K562 (cell line): ENCODE data around the gene GPATCH4. TPM values are rescaled to one million over a fixed set of nuclear protein-coding genes. Genes with fewer than 3 reads are reported as not detected.

Experiments used
- CBX8 ChIP-seq: fragments of 200-600 bp; sonication (generic); IDR thresholded peaks from 2 replicates; pipeline ENCODE4 v1.6.1; 2012; ENCODE audit warnings: borderline replicate concordance, mixed run types, low read depth, mild to moderate bottlenecking, moderate library complexity, mixed read lengths, low read length, control low read depth, inconsistent platforms; ENCODE audit not compliant: poor library complexity, severe bottlenecking; ENCODE audit errors: extremely low read depth
- CREB3L1 ChIP-seq: fragments of 450-650 bp; IDR thresholded peaks from 2 replicates; pipeline ENCODE4 v1.6.1; 2014; ENCODE audit warnings: low read depth, mild to moderate bottlenecking, moderate library complexity, borderline replicate concordance
- E2F5 ChIP-seq: sonication (generic); formaldehyde crosslinking; IDR thresholded peaks from 2 replicates; pipeline ENCODE4 v1.8.0; 2022; ENCODE audit warnings: mild to moderate bottlenecking, missing genetic modification reagents
- PREB ChIP-seq: sonication (generic); formaldehyde crosslinking; IDR thresholded peaks from 2 replicates; pipeline ENCODE4 v1.8.1; 2023; ENCODE audit warnings: mild to moderate bottlenecking, missing genetic modification reagents
- SNAPC5 ChIP-seq: fragments of 250-450 bp; sonication (Bioruptor Pico); IDR thresholded peaks from 2 replicates; pipeline ENCODE4 v1.8.0; 2021; ENCODE audit warnings: moderate library complexity, mild to moderate bottlenecking, inconsistent platforms
- ZBTB26 ChIP-seq: fragments of 450-650 bp; formaldehyde crosslinking; IDR thresholded peaks from 2 replicates; pipeline ENCODE4 v1.4.0; 2022; ENCODE audit warnings: missing genetic modification characterization
- ZNF280B ChIP-seq: fragments of 250-450 bp; sonication (Bioruptor Pico); IDR thresholded peaks from 2 replicates; pipeline ENCODE4 v1.5.1; 2021; ENCODE audit warnings: mild to moderate bottlenecking
- ZNF347 ChIP-seq: fragments of 450-650 bp; formaldehyde crosslinking; IDR thresholded peaks from 2 replicates; pipeline ENCODE4 v1.4.0; 2020; ENCODE audit warnings: low read depth, mild to moderate bottlenecking, moderate library complexity
- ZNF407 ChIP-seq: fragments of 450-650 bp; IDR thresholded peaks from 2 replicates; pipeline ENCODE4 v1.6.1; 2016; ENCODE audit warnings: low read depth
- polyA plus RNA-seq, 8 experiments: library from polyadenylated mRNA; depleted of rRNA in 4 of 8; stranded (reverse) in 5 of 8; unstranded in 3 of 8; fragments of >200 nt; fragmentation: Nextera tagmentation in 2 of 8; fragmentation: Illumina TruSeq in 1 of 8; extraction: Ambion mirVana in 2 of 8; extraction: Trizol in 1 of 8; gene quantifications; 2 replicates each; pipeline versions ENCODE4 v1.2.1 to v1.2.3, GENCODE V29; 2011 to 2014; ENCODE audit warnings: inconsistent platforms in 1 of 8, missing spikeins in 1 of 8
- total RNA-seq, 7 experiments: library from RNA; depleted of rRNA in 6 of 7; stranded (reverse); fragments of >200 nt in 6 of 7; fragmentation: Illumina TruSeq in 2 of 7; extraction: Trizol in 2 of 7; gene quantifications; 2 replicates each; pipeline versions ENCODE4 v1.2.1 to v1.2.3, GENCODE V29; 2011 to 2021; ENCODE audit warnings: low replicate concordance in 1 of 7

The GPATCH4 gene
- total and polyA plus RNA-seq, 9 of the 15 experiments (the other 6 are each of a cell fraction or from before 2014, with no cell fraction given): 43.7 to 105 (median 76.5) TPM

GRCh38 chr1:156571919-156572662, 29.2 kb downstream of the GPATCH4 start, which contains the start of gene IQGAP3 (continued):
- TF ChIP-seq PREB (CRISPR knock-in tag): no peak
- no peak for TF ChIP-seq CBX8
- TF ChIP-seq ZBTB26 (CRISPR knock-in tag): no peak
- TF ChIP-seq ZNF347 (CRISPR knock-in tag): no peak
- no peak for TF ChIP-seq E2F5
- TF ChIP-seq ZNF407: no peak
- no peak for TF ChIP-seq SNAPC5 (CRISPR knock-in tag)
- no peak for TF ChIP-seq ZNF280B (CRISPR knock-in tag)
- peak; percentile 51; the same call in 1 of the 2 replicates for TF ChIP-seq CREB3L1
